Measurements from ENCODE around the gene ADAMTS1.

The ADAMTS1 gene

DNA sequence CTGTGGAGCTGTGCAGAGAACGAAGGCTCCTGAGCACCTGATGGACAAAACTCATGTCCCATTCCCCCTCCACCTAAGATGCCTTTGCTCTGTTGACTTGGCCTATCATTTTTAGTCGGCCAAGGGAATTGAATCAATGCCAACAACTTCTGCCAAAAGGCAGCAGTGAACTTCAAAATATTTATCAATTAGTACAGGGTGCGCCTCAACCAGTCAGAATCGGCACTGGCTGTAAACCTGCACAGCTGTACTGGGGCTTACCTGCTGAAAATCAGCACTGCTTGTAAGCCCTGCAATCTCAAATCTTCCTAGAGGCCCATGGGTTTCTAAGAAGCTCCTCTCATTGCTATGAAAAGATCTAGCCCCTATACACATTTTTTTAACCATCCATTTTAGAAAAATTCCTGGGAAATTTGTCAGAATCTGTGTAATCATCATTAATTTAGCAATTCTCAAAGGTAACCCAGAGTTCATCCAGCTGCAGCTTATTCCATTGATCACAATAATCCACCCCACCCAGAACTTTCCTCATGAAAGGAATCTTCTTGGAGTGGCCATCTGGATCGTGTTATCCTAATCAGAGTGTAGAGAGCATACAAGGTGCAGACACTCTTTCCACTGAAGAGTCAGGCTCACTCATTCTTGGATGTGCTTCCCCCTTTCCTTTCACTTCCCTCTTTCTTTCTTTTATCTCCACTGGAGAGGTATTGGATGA, 40.2 kb downstream of the ADAMTS1 start:
- H3K27ac ChIP-seq, result no peak overlapping the region
- TF ChIP-seq Cebpa-rat (IDR thresholded peaks at IDR 0.05), result no peak
- H3K4me1 ChIP-seq, result no peaks in the 10 kb centered on the region
- no peaks in the 10 kb centered on the region for H3K9me3 ChIP-seq
- no peak overlapping the region for H3K4me2 ChIP-seq
- H3K9ac ChIP-seq, result no peak overlapping the region
- no peaks in the 10 kb centered on the region for H3K36me3 ChIP-seq
- H3K4me3 ChIP-seq, result no peak overlapping the region
- H4K20me1 ChIP-seq, result no peaks in the 10 kb centered on the region
- H3K27me3 ChIP-seq, result no peaks in the 10 kb centered on the region

DNA sequence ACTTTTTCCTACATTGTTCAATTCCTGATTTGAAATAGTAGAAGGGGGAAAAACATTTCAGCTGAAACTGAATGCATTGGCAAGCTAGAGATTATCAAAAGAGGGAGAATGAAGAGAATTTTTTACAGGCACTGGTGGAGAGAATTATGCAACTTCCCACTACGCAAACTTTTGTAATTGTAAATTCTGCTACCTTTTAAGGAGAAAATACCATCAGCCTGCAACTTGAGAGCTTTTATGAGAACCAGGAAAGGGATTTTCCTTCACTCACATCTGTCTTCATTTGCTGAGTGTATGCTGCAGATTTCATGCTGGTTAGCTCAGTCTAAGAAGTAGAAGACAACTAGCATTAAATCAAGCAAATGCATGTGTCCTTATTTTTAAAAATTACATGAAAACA, 43.7 kb downstream of the ADAMTS1 start:
- H3K9ac ChIP-seq, result no peak overlapping the region
- H3K36me3 ChIP-seq, result no peaks in the 10 kb centered on the region
- H3K27ac ChIP-seq, result no peak overlapping the region
- no peaks in the 10 kb centered on the region for H4K20me1 ChIP-seq
- H3K4me2 ChIP-seq, result no peak overlapping the region
- no peak overlapping the region for H3K4me3 ChIP-seq
- H3K4me1 ChIP-seq, result no peaks in the 10 kb centered on the region
- TF ChIP-seq Cebpa-rat (IDR thresholded peaks at IDR 0.05), result no peak
- no peaks in the 10 kb centered on the region for H3K27me3 ChIP-seq
- no peaks in the 10 kb centered on the region for H3K9me3 ChIP-seq

DNA sequence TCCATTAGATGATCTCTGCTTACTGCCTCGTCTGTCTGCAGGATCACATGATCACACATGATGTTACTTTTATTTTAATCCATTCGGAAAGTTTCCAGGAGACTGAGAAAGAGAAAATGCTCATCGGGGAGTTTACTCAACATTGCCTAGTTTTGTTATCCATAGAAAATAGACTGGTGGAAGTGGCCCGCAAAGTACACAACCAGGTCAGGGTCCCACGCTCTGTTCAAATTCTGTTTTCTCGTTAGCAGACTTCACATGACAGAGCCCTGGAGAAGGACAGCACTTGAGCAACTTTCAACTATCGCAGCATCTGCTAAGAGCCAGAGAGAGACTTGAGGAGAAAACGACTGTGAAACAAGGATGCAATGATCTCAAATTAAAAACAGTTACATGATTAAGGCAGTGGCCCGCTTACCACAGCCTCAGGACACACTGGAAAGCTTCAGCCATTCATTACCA, 44.2 kb downstream of the ADAMTS1 start:
- Histone ChIP-seq H3K27me3 (no peaks in the 10 kb centered on the region), H3K9ac (no peak overlapping the region), H3K27ac (no peak overlapping the region), H3K4me1 (no peaks in the 10 kb centered on the region), H4K20me1 (no peaks in the 10 kb centered on the region), H3K36me3 (no peaks in the 10 kb centered on the region), H3K4me2 (no peak overlapping the region), H3K9me3 (no peaks in the 10 kb centered on the region), H3K4me3 (no peak overlapping the region)
- TF ChIP-seq Cebpa-rat (IDR thresholded peaks at IDR 0.05), result no peak

DNA sequence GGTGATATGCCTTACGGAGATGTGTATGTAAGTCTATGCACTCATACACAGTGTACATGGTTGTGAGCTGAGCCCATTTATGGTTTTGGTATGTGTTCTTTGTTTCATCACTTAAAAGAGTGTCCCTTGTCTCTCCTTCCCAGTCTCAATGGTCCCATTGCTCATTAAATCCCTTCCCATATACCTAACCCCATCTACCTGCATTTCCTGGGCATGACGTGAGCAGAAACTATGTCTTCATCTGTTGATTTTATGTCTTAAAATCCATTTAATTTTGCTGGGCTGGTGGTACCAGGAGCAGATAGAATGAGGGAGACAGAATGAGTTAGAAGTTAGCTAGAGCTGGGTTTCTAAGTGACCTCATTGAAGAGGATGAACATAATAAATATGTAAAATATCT, 44.8 kb downstream of the ADAMTS1 start:
- H3K4me1 ChIP-seq, result no peaks in the 10 kb centered on the region
- H3K27me3 ChIP-seq, result no peaks in the 10 kb centered on the region
- no peaks in the 10 kb centered on the region for H4K20me1 ChIP-seq
- no peak overlapping the region for H3K4me3 ChIP-seq
- no peaks in the 10 kb centered on the region for H3K9me3 ChIP-seq
- no peaks in the 10 kb centered on the region for H3K36me3 ChIP-seq
- no peak for TF ChIP-seq Cebpa-rat (IDR thresholded peaks at IDR 0.05)
- H3K4me2 ChIP-seq, result no peak overlapping the region
- no peak overlapping the region for H3K9ac ChIP-seq
- no peak overlapping the region for H3K27ac ChIP-seq

DNA sequence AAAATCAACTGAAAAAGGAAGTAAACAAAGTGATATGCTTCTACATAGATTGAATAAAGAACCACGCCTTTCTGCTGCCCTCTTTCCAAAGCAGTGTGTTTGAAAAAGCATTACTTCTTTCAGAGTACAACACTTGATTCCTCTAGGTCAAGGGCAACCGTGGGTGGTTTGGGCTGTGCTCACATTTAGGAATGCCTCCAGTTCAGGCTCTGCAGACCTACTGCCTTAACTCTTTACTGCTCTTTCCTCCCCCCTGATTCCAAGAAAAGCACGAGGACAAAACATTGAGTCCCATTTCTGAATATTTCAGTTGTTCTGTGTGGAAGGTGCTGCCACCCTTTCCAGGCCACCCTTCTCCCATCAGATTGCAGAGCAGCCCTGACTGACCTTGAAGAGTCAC, 45.2 kb downstream of the ADAMTS1 start:
- Histone ChIP-seq H3K27ac (no peak overlapping the region), H3K36me3 (no peaks in the 10 kb centered on the region), H3K27me3 (no peaks in the 10 kb centered on the region), H3K4me1 (no peaks in the 10 kb centered on the region), H4K20me1 (no peaks in the 10 kb centered on the region), H3K9me3 (no peaks in the 10 kb centered on the region), H3K4me3 (no peak overlapping the region), H3K9ac (no peak overlapping the region), H3K4me2 (no peak overlapping the region)
- no peak for TF ChIP-seq Cebpa-rat (IDR thresholded peaks at IDR 0.05)

DNA sequence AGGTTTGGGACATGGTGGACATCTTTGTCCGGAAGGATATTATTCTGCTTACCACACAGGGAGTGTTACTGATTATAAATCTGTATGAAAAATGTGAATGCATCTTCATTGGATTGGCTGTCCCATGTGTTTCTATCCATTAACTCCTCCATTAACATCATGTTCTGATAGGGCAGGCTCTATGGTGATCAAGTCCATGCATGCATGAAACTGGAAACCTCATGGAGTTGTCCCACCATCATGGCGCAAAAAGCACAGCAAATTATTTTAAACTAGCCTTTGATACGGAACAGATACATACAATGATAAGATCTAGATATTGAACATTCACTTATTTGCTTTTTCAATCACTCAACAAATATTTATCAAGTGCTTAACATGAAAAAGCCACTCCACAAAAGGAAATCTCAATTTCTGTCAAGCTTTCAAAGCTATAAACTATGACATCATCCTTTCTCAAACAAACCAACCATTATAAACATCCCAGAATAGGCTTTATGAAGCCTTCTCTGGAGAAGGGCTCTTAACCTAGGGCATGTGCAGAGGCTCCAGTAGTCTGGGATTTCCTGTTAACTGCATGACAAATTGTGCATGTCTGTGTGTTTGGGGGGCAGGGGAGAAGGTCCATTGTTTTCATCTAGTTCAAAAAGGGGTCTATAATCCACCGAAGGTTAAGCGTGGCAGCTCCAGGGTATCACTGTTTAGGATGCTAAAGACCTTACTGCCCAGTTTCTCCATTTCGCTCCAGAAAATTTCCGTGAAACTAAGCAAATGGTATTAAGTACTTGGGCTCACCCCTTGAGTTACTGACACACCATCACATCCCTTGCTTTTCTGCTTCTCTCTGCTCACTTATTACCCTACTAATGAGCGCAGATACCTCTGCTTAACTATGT, 46.1 kb downstream of the ADAMTS1 start:
- H3K27ac ChIP-seq, result no peak overlapping the region
- H3K36me3 ChIP-seq, result no peaks in the 10 kb centered on the region
- no peaks in the 10 kb centered on the region for H3K27me3 ChIP-seq
- no peak overlapping the region for H3K4me2 ChIP-seq
- H3K4me3 ChIP-seq, result no peak overlapping the region
- no peak overlapping the region for H3K9ac ChIP-seq
- no peaks in the 10 kb centered on the region for H4K20me1 ChIP-seq
- H3K4me1 ChIP-seq, result no peaks in the 10 kb centered on the region
- H3K9me3 ChIP-seq, result no peaks in the 10 kb centered on the region
- no peak for TF ChIP-seq Cebpa-rat (IDR thresholded peaks at IDR 0.05)

DNA sequence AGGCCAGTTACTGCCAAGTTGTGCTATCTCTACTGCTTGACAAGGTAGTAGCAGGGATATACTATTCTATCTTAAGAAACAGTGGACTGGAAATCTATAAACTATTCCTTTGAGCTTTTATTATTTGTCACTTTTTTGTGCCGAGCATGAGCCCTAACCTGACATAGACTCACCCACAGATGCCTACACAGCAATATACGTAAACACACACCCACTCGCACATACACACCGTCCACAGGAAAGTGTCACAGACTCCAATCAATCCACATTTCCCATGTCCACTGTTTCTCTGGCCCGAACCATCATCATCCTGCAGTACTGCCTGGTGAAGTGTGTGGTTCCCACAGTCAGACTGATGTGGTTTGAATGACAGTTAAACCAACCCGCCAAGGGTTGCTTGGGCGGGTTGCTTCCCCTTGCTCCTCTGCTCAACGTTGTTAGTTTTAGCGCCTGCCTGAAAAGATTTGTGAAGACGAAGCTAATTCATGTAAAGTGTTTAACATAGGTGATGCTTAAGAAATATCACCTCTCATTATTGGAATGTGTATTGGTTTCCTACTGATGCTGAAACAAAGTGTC, 47.2 kb downstream of the ADAMTS1 start:
- Histone ChIP-seq H3K27ac (no peak overlapping the region), H4K20me1 (no peaks in the 10 kb centered on the region), H3K36me3 (no peaks in the 10 kb centered on the region), H3K4me3 (no peak overlapping the region), H3K4me2 (no peak overlapping the region), H3K9me3 (no peaks in the 10 kb centered on the region), H3K9ac (no peak overlapping the region), H3K27me3 (no peaks in the 10 kb centered on the region), H3K4me1 (no peaks in the 10 kb centered on the region)
- no peak for TF ChIP-seq Cebpa-rat (IDR thresholded peaks at IDR 0.05)

DNA sequence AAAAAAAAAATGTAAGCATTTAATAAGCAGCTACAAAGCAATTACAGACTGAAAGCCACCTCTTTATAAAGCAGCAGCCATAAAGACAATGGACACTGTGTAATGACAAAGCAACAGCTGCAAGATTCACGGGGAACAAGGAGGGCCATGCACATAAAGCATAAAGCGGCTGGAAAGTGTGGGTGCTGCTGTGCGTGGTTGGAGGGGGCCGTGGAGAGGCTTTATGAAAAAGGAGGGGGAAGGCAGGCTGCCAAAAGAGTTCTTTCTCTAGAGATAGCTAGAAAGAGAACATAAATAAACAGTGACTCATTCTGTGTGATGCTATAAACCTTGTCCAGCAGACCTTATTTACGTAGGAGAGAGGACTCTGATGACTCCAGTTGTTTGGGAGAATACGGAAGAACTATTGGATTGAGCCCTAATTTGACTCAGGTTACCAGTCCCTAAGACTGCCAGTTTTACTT, 49.3 kb downstream of the ADAMTS1 start:
- no peaks in the 10 kb centered on the region for H4K20me1 ChIP-seq
- no peaks in the 10 kb centered on the region for H3K36me3 ChIP-seq
- no peaks in the 10 kb centered on the region for H3K27me3 ChIP-seq
- no peak for TF ChIP-seq Cebpa-rat (IDR thresholded peaks at IDR 0.05)
- no peaks in the 10 kb centered on the region for H3K9me3 ChIP-seq
- no peak overlapping the region for H3K27ac ChIP-seq
- no peak overlapping the region for H3K9ac ChIP-seq
- H3K4me3 ChIP-seq, result no peak overlapping the region
- H3K4me1 ChIP-seq, result no peaks in the 10 kb centered on the region
- no peak overlapping the region for H3K4me2 ChIP-seq

DNA sequence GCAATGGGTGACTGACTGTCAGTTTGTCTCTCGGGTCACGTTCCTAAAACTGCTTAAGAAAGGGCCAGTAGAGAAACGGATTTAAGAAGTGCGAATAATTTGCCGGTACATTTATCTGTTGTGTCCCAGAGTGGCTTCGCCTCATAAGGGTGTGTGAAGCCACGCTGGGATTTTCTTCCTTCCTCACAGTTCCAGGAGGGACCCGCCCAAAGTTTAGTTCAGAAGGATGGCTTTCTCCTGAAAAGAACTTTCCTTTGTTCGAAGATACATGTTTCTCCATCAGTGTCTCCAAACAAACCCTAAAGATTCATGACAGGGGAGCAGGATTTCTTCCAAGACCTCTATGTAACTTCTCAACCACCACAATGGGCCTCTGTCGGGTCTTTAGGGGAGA, 49.8 kb downstream of the ADAMTS1 start:
- Histone ChIP-seq H3K27me3 (no peaks in the 10 kb centered on the region), H3K9ac (no peak overlapping the region), H3K4me3 (no peak overlapping the region), H4K20me1 (no peaks in the 10 kb centered on the region), H3K9me3 (no peaks in the 10 kb centered on the region), H3K4me1 (no peaks in the 10 kb centered on the region), H3K4me2 (no peak overlapping the region), H3K36me3 (no peaks in the 10 kb centered on the region), H3K27ac (no peak overlapping the region)
- TF ChIP-seq Cebpa-rat (IDR thresholded peaks at IDR 0.05), result no peak

Measured in BLaER1 (cell line).